HG02852 (cell line): ENCODE results near the gene RXYLT1.

Experiments used
- ATAC-seq: cut with Tn5 transposase; IDR thresholded peaks from one replicate; pipeline ENCODE4 v1.9.1; 2021; ENCODE audit warnings: mild to moderate bottlenecking, moderate library complexity; ENCODE audit not compliant: unreplicated experiment

The RXYLT1 gene

GRCh38 chr12:63802012-63802608 is 22.4 kb downstream of the RXYLT1 start:
- ATAC-seq = no peak

GRCh38 chr12:63804746-63805145 is 25.0 kb downstream of the RXYLT1 start:
- ATAC-seq = no peak

- no peak for ATAC-seq
Observed at GRCh38 chr12:63805704-63806672, 26.3 kb downstream of the RXYLT1 start.

- no peak for ATAC-seq
Observed at GRCh38 chr12:63808631-63809030, 28.9 kb downstream of the RXYLT1 start.

GRCh38 chr12:63809566-63809965 is 29.9 kb downstream of the RXYLT1 start:
- no peak for ATAC-seq

- ATAC-seq = no peak
Observed at GRCh38 chr12:63811334-63811733, 31.6 kb downstream of the RXYLT1 start.

GRCh38 chr12:63811755-63812154 is 32.0 kb downstream of the RXYLT1 start:
- ATAC-seq = no peak

- ATAC-seq = peak; percentile 40
Observed at GRCh38 chr12:63814146-63814772, 34.5 kb downstream of the RXYLT1 start.

GRCh38 chr12:63815482-63815852 is 35.8 kb downstream of the RXYLT1 start:
- ATAC-seq = no peak

GRCh38 chr12:63816031-63816430 is 36.3 kb downstream of the RXYLT1 start:
- ATAC-seq = no peak

GRCh38 chr12:63820427-63820826 is 40.7 kb downstream of the RXYLT1 start:
- ATAC-seq = no peak

- ATAC-seq = no peak
Observed at GRCh38 chr12:63821781-63822251, 42.1 kb downstream of the RXYLT1 start.

GRCh38 chr12:63822352-63822751 is 42.6 kb downstream of the RXYLT1 start:
- no peak for ATAC-seq

GRCh38 chr12:63823040-63823439 is 43.3 kb downstream of the RXYLT1 start:
- ATAC-seq = no peak

- peak; percentile 73 for ATAC-seq
Observed at GRCh38 chr12:63826006-63826585, 46.4 kb downstream of the RXYLT1 start.

- no peak for ATAC-seq
Observed at GRCh38 chr12:63828867-63829266, 49.2 kb downstream of the RXYLT1 start.

GRCh38 chr12:63836046-63836445 is 56.3 kb downstream of the RXYLT1 start:
- no peak for ATAC-seq

GRCh38 chr12:63836936-63837335 is 57.2 kb downstream of the RXYLT1 start:
- ATAC-seq = no peak

GRCh38 chr12:63838411-63838810 is 58.7 kb downstream of the RXYLT1 start:
- ATAC-seq = no peak

GRCh38 chr12:63841011-63841410 is 61.3 kb downstream of the RXYLT1 start:
- no peak for ATAC-seq

- no peak for ATAC-seq
Observed at GRCh38 chr12:63841571-63841970, 61.9 kb downstream of the RXYLT1 start.
